HFF-Myc (cell line): Measurements from ENCODE around the gene BOLA1.
"Not testable (repeated sequence)": the region's sequence is repeated elsewhere in the genome, so short reads cannot be mapped to it uniquely, and the experiment has no call there.

ENCODE experiments used
- DNase-seq: peaks from one replicate; pipeline ENCODE4 v3.0.0-alpha.2; 2011; ENCODE audit warnings: low read depth; ENCODE audit errors: extremely low read depth
- H3K4me3 ChIP-seq: replicated peaks from 2 replicates; pipeline ENCODE4 v1.5.1; 2011; ENCODE audit warnings: low read depth, mild to moderate bottlenecking, control low read depth, low read length
- TF ChIP-seq, protein P1 (sequence below): IDR thresholded peaks from 2 replicates; pipeline ENCODE4 v1.5.1; 2012; ENCODE audit warnings: mild to moderate bottlenecking, low read depth, low read length, control low read depth; ENCODE audit errors: missing control alignments

BOLA1 gene

GRCh38 chr1:149877211-149877946, 22.0 kb upstream of the BOLA1 start:
- DNase-seq = no peak
- TF ChIP-seq, protein P1, sequence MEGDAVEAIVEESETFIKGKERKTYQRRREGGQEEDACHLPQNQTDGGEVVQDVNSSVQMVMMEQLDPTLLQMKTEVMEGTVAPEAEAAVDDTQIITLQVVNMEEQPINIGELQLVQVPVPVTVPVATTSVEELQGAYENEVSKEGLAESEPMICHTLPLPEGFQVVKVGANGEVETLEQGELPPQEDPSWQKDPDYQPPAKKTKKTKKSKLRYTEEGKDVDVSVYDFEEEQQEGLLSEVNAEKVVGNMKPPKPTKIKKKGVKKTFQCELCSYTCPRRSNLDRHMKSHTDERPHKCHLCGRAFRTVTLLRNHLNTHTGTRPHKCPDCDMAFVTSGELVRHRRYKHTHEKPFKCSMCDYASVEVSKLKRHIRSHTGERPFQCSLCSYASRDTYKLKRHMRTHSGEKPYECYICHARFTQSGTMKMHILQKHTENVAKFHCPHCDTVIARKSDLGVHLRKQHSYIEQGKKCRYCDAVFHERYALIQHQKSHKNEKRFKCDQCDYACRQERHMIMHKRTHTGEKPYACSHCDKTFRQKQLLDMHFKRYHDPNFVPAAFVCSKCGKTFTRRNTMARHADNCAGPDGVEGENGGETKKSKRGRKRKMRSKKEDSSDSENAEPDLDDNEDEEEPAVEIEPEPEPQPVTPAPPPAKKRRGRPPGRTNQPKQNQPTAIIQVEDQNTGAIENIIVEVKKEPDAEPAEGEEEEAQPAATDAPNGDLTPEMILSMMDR = no peak
- no peak overlapping the region for H3K4me3 ChIP-seq

DNA sequence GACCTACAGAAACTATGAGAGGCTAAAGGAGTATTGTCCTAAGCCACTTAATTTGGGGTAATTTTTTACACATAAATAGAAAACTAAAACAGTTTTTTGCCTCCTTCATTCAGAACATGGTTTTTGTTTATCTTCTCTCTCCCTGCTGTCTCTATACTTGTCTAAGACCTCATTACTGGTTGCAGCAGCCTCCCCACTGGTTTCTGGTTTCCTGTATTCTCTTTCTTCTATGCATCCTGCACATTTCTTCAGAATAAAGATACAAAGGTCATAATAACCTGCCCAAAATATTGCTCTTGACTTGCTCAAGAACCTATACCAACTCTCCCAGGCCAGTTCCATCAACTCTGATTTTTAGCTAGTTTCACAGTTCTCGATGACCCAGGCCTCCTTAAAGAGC, 19.8 kb upstream of the BOLA1 start:
- H3K4me3 ChIP-seq = no peak overlapping the region
- DNase-seq = no peak
- TF ChIP-seq, protein P1 = no peak

DNA sequence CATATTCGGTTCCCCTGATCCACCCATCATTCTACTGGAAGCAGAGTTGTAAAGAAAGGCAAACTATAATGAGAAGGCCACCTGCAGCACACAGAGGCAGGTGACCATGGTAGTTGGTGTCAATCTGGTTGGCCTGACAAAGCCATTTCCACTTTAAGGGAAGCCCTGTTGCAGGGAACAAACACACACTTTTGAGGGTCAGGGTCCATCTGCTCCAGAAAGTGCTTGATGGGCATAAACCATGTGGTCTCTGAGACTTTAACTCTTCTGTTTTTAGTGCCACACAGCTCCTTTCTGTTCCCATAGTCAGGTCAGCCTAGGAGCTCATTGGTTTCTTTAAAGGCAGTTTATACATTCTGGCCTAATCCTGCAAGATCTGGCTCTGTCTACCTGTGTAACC, 17.5 kb upstream of the BOLA1 start:
- no peak for DNase-seq
- TF ChIP-seq, protein P1 = no peak
- no peak overlapping the region for H3K4me3 ChIP-seq

GRCh38 chr1:149883598-149884247, 15.6 kb upstream of the BOLA1 start:
- no peak for DNase-seq
- H3K4me3 ChIP-seq = no peak overlapping the region
- TF ChIP-seq, protein P1 = no peak

DNA sequence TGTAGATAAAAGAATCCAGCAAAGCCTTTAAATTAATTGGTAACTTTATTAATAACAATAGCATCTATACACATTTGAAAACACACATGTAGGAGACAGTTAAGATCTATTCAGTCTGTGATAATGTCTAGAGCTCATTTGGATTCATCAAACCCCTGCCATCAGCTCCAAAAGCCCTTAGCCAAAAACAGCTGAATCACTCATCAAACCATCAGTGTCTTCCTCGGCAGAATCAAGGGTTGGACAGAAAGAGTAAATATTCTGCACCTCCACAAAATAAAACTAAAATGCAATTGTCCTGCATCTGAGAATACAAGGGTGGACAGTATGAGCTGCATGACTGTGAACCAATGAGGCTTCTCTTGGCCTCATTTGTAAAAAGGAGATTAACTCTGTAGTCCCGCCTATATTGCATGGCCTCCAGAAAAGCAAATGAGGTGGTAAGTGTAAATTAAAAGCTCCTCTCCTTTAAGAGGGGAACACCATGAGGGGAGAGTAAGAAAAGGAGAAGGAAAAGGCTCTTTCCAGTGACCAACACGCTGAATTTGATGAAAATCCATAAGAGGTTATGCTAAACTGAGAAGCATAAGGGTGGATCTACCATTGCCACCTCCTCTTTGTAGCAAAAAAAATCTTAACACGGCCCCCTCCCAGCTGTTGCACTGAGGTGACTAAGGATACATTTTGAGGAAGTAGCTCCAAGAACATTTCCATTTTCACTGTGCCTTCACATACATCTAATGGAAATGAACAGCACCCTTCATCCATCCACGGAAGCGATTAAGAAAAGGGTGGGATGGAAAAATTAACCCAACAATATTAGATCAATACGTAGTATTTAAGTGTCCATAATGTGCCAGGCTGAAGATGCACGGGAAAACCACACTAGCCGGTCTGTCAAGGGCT, 14.7 kb upstream of the BOLA1 start:
- TF ChIP-seq, protein P1 = no peak
- DNase-seq = no peak
- peak overlapping the region; percentile 57 for H3K4me3 ChIP-seq

GRCh38 chr1:149885339-149886120, 13.8 kb upstream of the BOLA1 start:
- H3K4me3 ChIP-seq = peak overlapping the region; percentile 57
- TF ChIP-seq, protein P1 = no peak
- DNase-seq = peak; percentile 77

GRCh38 chr1:149886121-149886395, 13.3 kb upstream of the BOLA1 start:
- not testable (repeated sequence) for DNase-seq

More at GRCh38 chr1:149886121-149886395, 13.3 kb upstream of the BOLA1 start:
- peak overlapping the region; percentile 57 for H3K4me3 ChIP-seq
